Measurements from ENCODE around the gene PIK3CD.

PIK3CD gene

GRCh38 chr1:9733160-9733789, 81.7 kb downstream of the PIK3CD start:
- Histone ChIP-seq H3K4me2 (ENCODE audit: low read length) (no peak overlapping the region), H3K4me3 (ENCODE audit: low read length) (no peak overlapping the region), H3K27me3 (ENCODE audit: control insufficient read depth, low read length) (no peaks in the 10 kb centered on the region), H3K4me1 (ENCODE audit: control insufficient read depth, low read length) (peaks cover 18% of the 10 kb centered on the region), H3K79me2 (ENCODE audit: control insufficient read depth, low read length) (no peaks in the 10 kb centered on the region), H3K36me3 (ENCODE audit: control insufficient read depth, low read length) (peaks cover 94% of the 10 kb centered on the region), H3F3A (ENCODE audit: control insufficient read depth, insufficient read depth) (peaks cover 10% of the 10 kb centered on the region; the same call in 1 of the 2 replicates), H3K9me2 (replicated peaks; ENCODE audit: control insufficient read depth, low read length) (no peaks in the 10 kb centered on the region), H4K20me1 (ENCODE audit: control insufficient read depth, insufficient read depth, low read depth, low read length) (no peaks in the 10 kb centered on the region), H3K27ac (ENCODE audit: low read depth, low read length) (0 out of 2 replicates have a peak overlapping the region, but pooled peaks have one; percentile 24), H3K9me3 (ENCODE audit: control insufficient read depth, insufficient read depth, low read length) (no peaks in the 10 kb centered on the region)
- no peak for TF ChIP-seq CTCF (IDR thresholded peaks at IDR 0.05; ENCODE audit: low read depth, low read length, poor library complexity, severe bottlenecking)
- no peak for TF ChIP-seq EZH2phosphoT487 (IDR thresholded peaks at IDR 0.05; ENCODE audit: borderline replicate concordance, low read length)

- H3K9me2 ChIP-seq (replicated peaks; ENCODE audit: control insufficient read depth, low read length) = no peaks in the 10 kb centered on the region
- H3K27ac ChIP-seq (ENCODE audit: low read depth, low read length) = no peak overlapping the region
- peaks cover 18% of the 10 kb centered on the region for H3K4me1 ChIP-seq (ENCODE audit: control insufficient read depth, low read length)
- TF ChIP-seq EZH2phosphoT487 (IDR thresholded peaks at IDR 0.05; ENCODE audit: borderline replicate concordance, low read length) (no peak), CTCF (IDR thresholded peaks at IDR 0.05; ENCODE audit: low read depth, low read length, poor library complexity, severe bottlenecking) (no peak)
- H3K9me3 ChIP-seq (ENCODE audit: control insufficient read depth, insufficient read depth, low read length) = no peaks in the 10 kb centered on the region
- H3K79me2 ChIP-seq (ENCODE audit: control insufficient read depth, low read length) = no peaks in the 10 kb centered on the region
- no peaks in the 10 kb centered on the region for H4K20me1 ChIP-seq (ENCODE audit: control insufficient read depth, insufficient read depth, low read depth, low read length)
- H3K27me3 ChIP-seq (ENCODE audit: control insufficient read depth, low read length) = no peaks in the 10 kb centered on the region
- H3K4me2 ChIP-seq (ENCODE audit: low read length) = no peak overlapping the region
- H3K36me3 ChIP-seq (ENCODE audit: control insufficient read depth, low read length) = peaks cover 89% of the 10 kb centered on the region
- no peak overlapping the region for H3K4me3 ChIP-seq (ENCODE audit: low read length)
- no peaks in the 10 kb centered on the region for H3F3A ChIP-seq (ENCODE audit: control insufficient read depth, insufficient read depth)
Measured at GRCh38 chr1:9735800-9736199, 84.3 kb downstream of the PIK3CD start.

GRCh38 chr1:9736241-9736640, 84.7 kb downstream of the PIK3CD start:
- TF ChIP-seq CTCF (IDR thresholded peaks at IDR 0.05; ENCODE audit: low read depth, low read length, poor library complexity, severe bottlenecking) (no peak), EZH2phosphoT487 (IDR thresholded peaks at IDR 0.05; ENCODE audit: borderline replicate concordance, low read length) (no peak)
- Histone ChIP-seq H3K27ac (ENCODE audit: low read depth, low read length) (no peak overlapping the region), H3K4me1 (ENCODE audit: control insufficient read depth, low read length) (peaks cover 18% of the 10 kb centered on the region), H3K27me3 (ENCODE audit: control insufficient read depth, low read length) (no peaks in the 10 kb centered on the region), H3F3A (ENCODE audit: control insufficient read depth, insufficient read depth) (no peaks in the 10 kb centered on the region), H3K9me2 (replicated peaks; ENCODE audit: control insufficient read depth, low read length) (no peaks in the 10 kb centered on the region), H3K4me2 (ENCODE audit: low read length) (no peak overlapping the region), H4K20me1 (ENCODE audit: control insufficient read depth, insufficient read depth, low read depth, low read length) (no peaks in the 10 kb centered on the region), H3K79me2 (ENCODE audit: control insufficient read depth, low read length) (no peaks in the 10 kb centered on the region), H3K4me3 (ENCODE audit: low read length) (no peak overlapping the region), H3K36me3 (ENCODE audit: control insufficient read depth, low read length) (peaks cover 89% of the 10 kb centered on the region), H3K9me3 (ENCODE audit: control insufficient read depth, insufficient read depth, low read length) (no peaks in the 10 kb centered on the region)
